SK-N-MC (cell line): ENCODE data around the gene TSPAN4.

Experiments
- EZH2 ChIP-seq: fragments of 200-600 bp; sonication (generic); IDR thresholded peaks from one replicate; pipeline ENCODE4 v1.6.1; 2017; ENCODE audit warnings: antibody characterized with exemption
- FOXP2 ChIP-seq: optimal IDR thresholded peaks from 2 replicates; pipeline ENCODE3; 2011; ENCODE audit warnings: mild to moderate bottlenecking, moderate library complexity; ENCODE audit not compliant: insufficient read depth; ENCODE audit errors: extremely low read length, control extremely low read depth
- POLR2AphosphoS5 ChIP-seq: IDR thresholded peaks from 2 replicates; pipeline ENCODE4 v1.6.1; 2012; ENCODE audit warnings: mild to moderate bottlenecking, low read depth, low read length, borderline replicate concordance

DNA sequence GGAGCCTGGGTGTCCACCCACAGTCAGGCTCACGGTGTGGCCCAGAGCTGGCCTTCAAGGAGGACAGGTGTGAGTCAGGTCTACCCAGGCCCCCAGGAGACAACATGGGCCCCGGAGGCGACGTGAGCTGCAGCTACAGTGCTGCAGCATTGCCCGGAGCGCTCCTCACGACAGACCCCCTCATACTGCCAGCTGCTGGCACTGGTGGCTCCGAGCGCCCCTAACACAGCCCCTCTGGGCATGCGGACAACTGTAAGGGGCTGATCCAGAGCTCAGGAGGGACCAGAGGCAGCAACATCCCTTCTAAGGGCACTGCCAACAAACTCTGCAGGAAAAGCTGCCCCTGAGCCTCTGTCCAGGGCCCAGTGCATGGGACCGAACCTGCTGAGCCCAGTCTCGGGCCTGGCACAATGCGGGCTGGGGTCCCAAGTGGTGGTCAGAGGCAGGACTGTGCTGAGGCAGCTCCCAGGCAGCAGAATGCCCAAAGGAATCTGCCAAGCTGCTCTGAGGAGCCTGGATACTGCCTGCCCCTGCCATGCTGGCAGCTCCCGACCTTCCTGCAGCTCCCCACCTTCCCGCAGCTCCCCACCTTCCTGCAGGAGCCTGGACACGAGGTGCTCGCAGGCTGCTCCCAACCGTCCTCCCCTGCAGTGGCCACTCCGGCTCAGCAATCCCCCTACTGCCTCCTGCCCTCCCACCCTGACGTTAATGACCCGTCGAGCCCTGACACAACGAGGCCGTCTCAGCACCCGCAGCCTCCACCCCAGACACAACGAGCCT lies 52.9 kb downstream of the TSPAN4 start:
- TF ChIP-seq EZH2 = no peak
- TF ChIP-seq POLR2AphosphoS5 = no peak
- no peak for TF ChIP-seq FOXP2
